Astrocyte (in vitro differentiated cells and primary cell): ENCODE data around the gene BPHL. TPM values are rescaled to one million over a fixed set of nuclear protein-coding genes. Genes with fewer than 3 reads are reported as not detected.

ENCODE experiments used
- DNase-seq: peaks from one replicate; pipeline ENCODE4 v3.0.0-alpha.2; 2010; ENCODE audit warnings: low read depth
- FAIRE-seq: peaks from 2 replicates; lab custom pipeline; 2011; peaks lifted over from hg19 to GRCh38; lab: Jason Lieb, UNC
- H2AFZ ChIP-seq: 2 replicates; pipeline ENCODE4 v1.6.0; 2012; ENCODE audit warnings: low read depth, low read length, inconsistent platforms
- H3K27ac ChIP-seq: 2 replicates; pipeline ENCODE4 v1.5.1; 2011; ENCODE audit warnings: low read depth, low read length, inconsistent platforms
- H3K27me3 ChIP-seq: 2 replicates; pipeline ENCODE4 v1.6.0; 2011; ENCODE audit warnings: low read length, inconsistent platforms; ENCODE audit not compliant: insufficient read depth
- H3K36me3 ChIP-seq: 2 replicates; pipeline ENCODE4 v1.5.1; 2011; ENCODE audit warnings: low read length, inconsistent platforms; ENCODE audit not compliant: insufficient read depth
- H3K4me1 ChIP-seq: 2 replicates; pipeline ENCODE4 v1.5.1; 2011; ENCODE audit warnings: low read length, inconsistent platforms; ENCODE audit not compliant: insufficient read depth
- H3K4me2 ChIP-seq: 2 replicates; pipeline ENCODE4 v1.6.0; 2012; ENCODE audit warnings: low read length, inconsistent platforms
- H3K4me3 ChIP-seq: 2 replicates; pipeline ENCODE4 v1.5.1; 2011; ENCODE audit warnings: low read depth, mild to moderate bottlenecking, low read length, inconsistent platforms; ENCODE audit not compliant: insufficient read depth
- H3K79me2 ChIP-seq: 2 replicates; pipeline ENCODE4 v1.6.0; 2012; ENCODE audit warnings: mild to moderate bottlenecking, low read length, inconsistent platforms; ENCODE audit not compliant: insufficient read depth
- H3K9ac ChIP-seq: 2 replicates; pipeline ENCODE4 v1.6.0; 2012; ENCODE audit warnings: mild to moderate bottlenecking, low read length, inconsistent platforms
- H3K9me3 ChIP-seq: 2 replicates; pipeline ENCODE4 v1.5.1; 2012; ENCODE audit warnings: low read depth, mild to moderate bottlenecking, low read length, inconsistent platforms; ENCODE audit not compliant: insufficient read depth
- H4K20me1 ChIP-seq: 2 replicates; pipeline ENCODE4 v1.6.0; 2012; ENCODE audit warnings: low read length, inconsistent platforms; ENCODE audit not compliant: insufficient read depth
- H3K27ac Mint-ChIP-seq: one replicate; pipeline ENCODE4 v1.8.0; 2021; ENCODE audit warnings: mild to moderate bottlenecking, mixed read lengths; ENCODE audit not compliant: unreplicated experiment
- H3K27me3 Mint-ChIP-seq: one replicate; pipeline ENCODE4 v1.8.0; 2021; ENCODE audit warnings: low read depth, mixed read lengths; ENCODE audit not compliant: unreplicated experiment
- H3K36me3 Mint-ChIP-seq: one replicate; pipeline ENCODE4 v1.8.0; 2021; ENCODE audit warnings: low read depth, mixed read lengths; ENCODE audit not compliant: unreplicated experiment
- H3K4me1 Mint-ChIP-seq: one replicate; pipeline ENCODE4 v1.8.0; 2021; ENCODE audit warnings: low read depth, mixed read lengths; ENCODE audit not compliant: unreplicated experiment
- H3K4me3 Mint-ChIP-seq: one replicate; pipeline ENCODE4 v1.8.0; 2021; ENCODE audit warnings: mild to moderate bottlenecking, moderate library complexity, mixed read lengths; ENCODE audit not compliant: unreplicated experiment
- H3K9me3 Mint-ChIP-seq: one replicate; pipeline ENCODE4 v1.8.0; 2021; ENCODE audit warnings: mild to moderate bottlenecking, mixed read lengths; ENCODE audit not compliant: unreplicated experiment
- EZH2 ChIP-seq: IDR thresholded peaks from 2 replicates; pipeline ENCODE4 v1.6.1; 2012; ENCODE audit warnings: mild to moderate bottlenecking, low read length, inconsistent platforms; ENCODE audit not compliant: insufficient read depth
- total RNA-seq: library from RNA; stranded (reverse); gene quantifications from 2 replicates; pipeline ENCODE4 v1.2.1, GENCODE V29; 2021
- TF ChIP-seq, protein P1 (sequence below): IDR thresholded peaks from 2 replicates; pipeline ENCODE4 v1.5.1; 2011; ENCODE audit warnings: low read depth, mild to moderate bottlenecking, inconsistent platforms, low read length, moderate library complexity; ENCODE audit not compliant: insufficient read depth

BPHL gene
- total RNA-seq, 1 donor from 2014 or later: 22.7 TPM

GRCh38 chr6:3199382-3199781, 80.9 kb downstream of the BPHL start:
- no peaks in the 10 kb centered on the region for H3K36me3 Mint-ChIP-seq
- no peak overlapping the region for H3K27ac ChIP-seq
- H3K4me1 Mint-ChIP-seq: peaks cover 12% of the 10 kb centered on the region
- no peak overlapping the region for H2AFZ ChIP-seq
- H3K9me3 ChIP-seq: no peaks in the 10 kb centered on the region
- H3K9ac ChIP-seq: no peak overlapping the region
- H3K27me3 ChIP-seq: no peaks in the 10 kb centered on the region
- peaks cover 4% of the 10 kb centered on the region for H3K9me3 Mint-ChIP-seq
- no peak overlapping the region for H3K4me3 Mint-ChIP-seq
- H3K27me3 Mint-ChIP-seq: no peaks in the 10 kb centered on the region
- H3K4me2 ChIP-seq: no peak overlapping the region
- peaks cover 10% of the 10 kb centered on the region for H3K4me1 ChIP-seq
- DNase-seq: no peak
- no peak overlapping the region for H3K4me3 ChIP-seq
- FAIRE-seq: no peak
- H3K36me3 ChIP-seq: no peaks in the 10 kb centered on the region
- no peaks in the 10 kb centered on the region for H3K79me2 ChIP-seq
- H4K20me1 ChIP-seq: no peaks in the 10 kb centered on the region
- TF ChIP-seq, protein P1, sequence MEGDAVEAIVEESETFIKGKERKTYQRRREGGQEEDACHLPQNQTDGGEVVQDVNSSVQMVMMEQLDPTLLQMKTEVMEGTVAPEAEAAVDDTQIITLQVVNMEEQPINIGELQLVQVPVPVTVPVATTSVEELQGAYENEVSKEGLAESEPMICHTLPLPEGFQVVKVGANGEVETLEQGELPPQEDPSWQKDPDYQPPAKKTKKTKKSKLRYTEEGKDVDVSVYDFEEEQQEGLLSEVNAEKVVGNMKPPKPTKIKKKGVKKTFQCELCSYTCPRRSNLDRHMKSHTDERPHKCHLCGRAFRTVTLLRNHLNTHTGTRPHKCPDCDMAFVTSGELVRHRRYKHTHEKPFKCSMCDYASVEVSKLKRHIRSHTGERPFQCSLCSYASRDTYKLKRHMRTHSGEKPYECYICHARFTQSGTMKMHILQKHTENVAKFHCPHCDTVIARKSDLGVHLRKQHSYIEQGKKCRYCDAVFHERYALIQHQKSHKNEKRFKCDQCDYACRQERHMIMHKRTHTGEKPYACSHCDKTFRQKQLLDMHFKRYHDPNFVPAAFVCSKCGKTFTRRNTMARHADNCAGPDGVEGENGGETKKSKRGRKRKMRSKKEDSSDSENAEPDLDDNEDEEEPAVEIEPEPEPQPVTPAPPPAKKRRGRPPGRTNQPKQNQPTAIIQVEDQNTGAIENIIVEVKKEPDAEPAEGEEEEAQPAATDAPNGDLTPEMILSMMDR: no peak
- TF ChIP-seq EZH2: no peak
- no peak overlapping the region for H3K27ac Mint-ChIP-seq

GRCh38 chr6:3200682-3201081, 82.2 kb downstream of the BPHL start:
- Histone ChIP-seq H4K20me1 (no peaks in the 10 kb centered on the region), H3K9me3 (no peaks in the 10 kb centered on the region), H3K27ac (no peak overlapping the region), H3K9ac (no peak overlapping the region), H3K4me1 (peaks cover 2% of the 10 kb centered on the region), H2AFZ (no peak overlapping the region), H3K36me3 (no peaks in the 10 kb centered on the region), H3K27me3 (no peaks in the 10 kb centered on the region), H3K4me3 (no peak overlapping the region), H3K4me2 (no peak overlapping the region), H3K79me2 (no peaks in the 10 kb centered on the region)
- peaks cover 2% of the 10 kb centered on the region for H3K36me3 Mint-ChIP-seq
- H3K27ac Mint-ChIP-seq: no peak overlapping the region
- H3K4me3 Mint-ChIP-seq: no peak overlapping the region
- FAIRE-seq: no peak
- no peaks in the 10 kb centered on the region for H3K27me3 Mint-ChIP-seq
- no peak for DNase-seq
- H3K9me3 Mint-ChIP-seq: peaks cover 4% of the 10 kb centered on the region
- H3K4me1 Mint-ChIP-seq: peaks cover 14% of the 10 kb centered on the region
- TF ChIP-seq, protein P1: no peak
- TF ChIP-seq EZH2: no peak

- H3K4me2 ChIP-seq: no peak overlapping the region
- Mint-ChIP-seq H3K9me3 (peaks cover 4% of the 10 kb centered on the region), H3K36me3 (peaks cover 2% of the 10 kb centered on the region), H3K4me3 (no peak overlapping the region), H3K4me1 (peaks cover 21% of the 10 kb centered on the region), H3K27ac (no peak overlapping the region), H3K27me3 (no peaks in the 10 kb centered on the region)
- H3K27ac ChIP-seq: no peak overlapping the region
- H3K27me3 ChIP-seq: no peaks in the 10 kb centered on the region
- DNase-seq: no peak
- FAIRE-seq: no peak
- H3K4me1 ChIP-seq: peaks cover 9% of the 10 kb centered on the region
- H2AFZ ChIP-seq: no peak overlapping the region
- TF ChIP-seq, protein P1: no peak
- H3K4me3 ChIP-seq: no peak overlapping the region
- H3K79me2 ChIP-seq: no peaks in the 10 kb centered on the region
- no peaks in the 10 kb centered on the region for H3K9me3 ChIP-seq
- no peaks in the 10 kb centered on the region for H4K20me1 ChIP-seq
- H3K36me3 ChIP-seq: no peaks in the 10 kb centered on the region
- no peak overlapping the region for H3K9ac ChIP-seq
Measured at GRCh38 chr6:3201388-3201787, 82.9 kb downstream of the BPHL start.

Other genes starting within 250 kb of the BPHL start
- 2.1 and 6.0 TPM in 2 replicates for gene SERPINB9, start 215.4 kb upstream of the BPHL start, total RNA-seq
- gene SERPINB6, start 147.1 kb upstream of the BPHL start, total RNA-seq: 68.4 and 75.3 TPM in 2 replicates
- 9.4 and 12.4 TPM in 2 replicates for gene NQO2, start 118.8 kb upstream of the BPHL start, total RNA-seq
- 21.9 and 23.4 TPM in 2 replicates for gene RIPK1, start 50.2 kb upstream of the BPHL start, total RNA-seq
- gene TUBB2A, start 38.8 kb downstream of the BPHL start, total RNA-seq: 390 and 401 TPM in 2 replicates
- gene TUBB2B, start 108.9 kb downstream of the BPHL start, total RNA-seq: 124 and 144 TPM in 2 replicates
- gene PSMG4, start 140.2 kb downstream of the BPHL start, total RNA-seq: 22.2 and 23.4 TPM in 2 replicates